CD14-positive monocyte (primary cell): ENCODE data around the gene PHC3. TPM values are rescaled to one million over a fixed set of nuclear protein-coding genes. Genes with fewer than 3 reads are reported as not detected.

ENCODE experiments used
- DNase-seq, 3 donors: peaks; one replicate each; pipeline ENCODE4 v3.0.0-alpha.2; 2011 to 2022
- H2AFZ ChIP-seq: 2 replicates; pipeline ENCODE4 v1.6.0; 2012; ENCODE audit warnings: mild to moderate bottlenecking, low read depth, low read length, inconsistent platforms; ENCODE audit not compliant: insufficient read depth, poor library complexity, severe bottlenecking
- H3K27ac ChIP-seq, 2 donors: 1 replicate in 1 of 2; 2 replicates in 1 of 2; pipeline ENCODE4 v1.5.1; 2012 to 2013; ENCODE audit warnings: low read length in 2 of 2, control low read depth in 1 of 2, inconsistent platforms in 1 of 2, low read depth in 1 of 2, mild to moderate bottlenecking in 1 of 2
- H3K27me3 ChIP-seq, 2 donors: one replicate each; pipeline versions ENCODE4 v1.6.0 to v1.6.1; 2011 to 2013; ENCODE audit warnings: low read length in 2 of 2; ENCODE audit not compliant: control insufficient read depth in 2 of 2, insufficient read depth in 2 of 2
- H3K36me3 ChIP-seq, 2 donors: replicated peaks in 1 of 2; 1 replicate in 1 of 2; 2 replicates in 1 of 2; pipeline versions ENCODE4 v1.5.1 to v1.6.1; 2012 to 2013; ENCODE audit warnings: low read length in 2 of 2, control low read depth in 1 of 2, inconsistent platforms in 1 of 2, mild to moderate bottlenecking in 1 of 2; ENCODE audit not compliant: insufficient read depth in 2 of 2, control insufficient read depth in 1 of 2
- H3K4me1 ChIP-seq, 2 donors: 1 replicate in 1 of 2; 2 replicates in 1 of 2; pipeline versions ENCODE4 v1.5.1 to v1.6.1; 2012 to 2013; ENCODE audit warnings: low read length in 2 of 2, control low read depth in 1 of 2, inconsistent platforms in 1 of 2, mild to moderate bottlenecking in 1 of 2, moderate library complexity in 1 of 2; ENCODE audit not compliant: insufficient read depth in 2 of 2, control insufficient read depth in 1 of 2
- H3K4me2 ChIP-seq: replicated peaks from 2 replicates; pipeline ENCODE3; 2012; ENCODE audit warnings: low read length, moderate library complexity, mild to moderate bottlenecking; ENCODE audit not compliant: poor library complexity, severe bottlenecking; ENCODE audit errors: extremely low read depth
- H3K4me3 ChIP-seq, 3 experiments: fragments of 200-600 bp in 1 of 3; sonication (generic) in 1 of 3; replicated peaks in 1 of 3; 1 replicate in 2 of 3; 2 replicates in 1 of 3; pipeline ENCODE4 v1.5.1; 2011 to 2013; ENCODE audit warnings: low read length in 3 of 3, mild to moderate bottlenecking in 3 of 3, control low read depth in 2 of 3, low read depth in 2 of 3, inconsistent platforms in 1 of 3, moderate library complexity in 1 of 3
- H3K79me2 ChIP-seq: 2 replicates; pipeline ENCODE4 v1.6.0; 2012; ENCODE audit warnings: mild to moderate bottlenecking, control low read depth, inconsistent platforms, low read length, moderate library complexity; ENCODE audit not compliant: insufficient read depth
- H3K9ac ChIP-seq: 2 replicates; pipeline ENCODE4 v1.6.0; 2017; ENCODE audit warnings: low read length, mild to moderate bottlenecking; ENCODE audit not compliant: insufficient read depth, poor library complexity, severe bottlenecking
- H3K9me3 ChIP-seq, 2 donors: replicated peaks in 1 of 2; 1 replicate in 1 of 2; 2 replicates in 1 of 2; pipeline versions ENCODE4 v1.5.1 to v1.6.1; 2012 to 2013; ENCODE audit warnings: low read length in 2 of 2, control low read depth in 1 of 2; ENCODE audit not compliant: control insufficient read depth in 1 of 2, insufficient read depth in 1 of 2
- H4K20me1 ChIP-seq: 2 replicates; pipeline ENCODE4 v1.6.0; 2012; ENCODE audit warnings: mild to moderate bottlenecking, low read length, control low read depth, moderate library complexity; ENCODE audit not compliant: insufficient read depth
- H3K27ac Mint-ChIP-seq, 7 donors: one replicate each; pipeline ENCODE4 v1.8.0; 2020; ENCODE audit warnings: mild to moderate bottlenecking in 7 of 7, mixed read lengths in 7 of 7, moderate library complexity in 6 of 7, inconsistent platforms in 2 of 7
- H3K27me3 Mint-ChIP-seq, 3 donors: one replicate each; pipeline ENCODE4 v1.8.0; 2021 to 2022; ENCODE audit warnings: low read depth in 3 of 3, mild to moderate bottlenecking in 3 of 3, mixed read lengths in 3 of 3, moderate library complexity in 3 of 3, inconsistent platforms in 1 of 3
- H3K36me3 Mint-ChIP-seq, 2 donors: one replicate each; pipeline ENCODE4 v1.8.0; 2020; ENCODE audit warnings: mixed read lengths in 2 of 2, inconsistent platforms in 1 of 2, mild to moderate bottlenecking in 1 of 2
- H3K4me1 Mint-ChIP-seq: one replicate; pipeline ENCODE4 v1.8.0; 2020; ENCODE audit warnings: mild to moderate bottlenecking, mixed read lengths
- H3K4me3 Mint-ChIP-seq, 2 donors: one replicate each; pipeline ENCODE4 v1.8.0; 2020; ENCODE audit warnings: mild to moderate bottlenecking in 2 of 2, mixed read lengths in 2 of 2, moderate library complexity in 1 of 2
- H3K9me3 Mint-ChIP-seq, 7 donors: one replicate each; pipeline ENCODE4 v1.8.0; 2020 to 2022; ENCODE audit warnings: mixed read lengths in 7 of 7, mild to moderate bottlenecking in 6 of 7, moderate library complexity in 6 of 7, inconsistent platforms in 2 of 7
- WGBS: methylation state at CpG from one replicate; pipeline ENCODE4 v1.1.5; 2013; ENCODE audit warnings: missing lambda C conversion rate; ENCODE audit not compliant: insufficient coverage; 5-methylcytosine and 5-hydroxymethylcytosine counted together
- intact Hi-C, 2 donors: fragments of 100-400 bp; cut with micrococcal nuclease; formaldehyde crosslinking; loops; one replicate each; pipeline versions ENCODE4 v1.15.0 to v1.15.1; 2023
- polyA plus RNA-seq, 3 donors: library from polyadenylated mRNA; depleted of rRNA in 1 of 3; unstranded in 2 of 3; stranded (reverse) in 1 of 3; fragments of 300-500 nt in 2 of 3; fragments of >200 nt in 1 of 3; fragmentation: Illumina TruSeq in 2 of 3; gene quantifications; 1 replicate in 2 of 3; 2 replicates in 1 of 3; pipeline ENCODE4 v1.2.3, GENCODE V29; 2012 to 2021
- TF ChIP-seq, protein P1 (sequence below): fragments of 200-600 bp; IDR thresholded peaks from one replicate; pipeline ENCODE4 v1.8.0; 2022; ENCODE audit warnings: antibody characterized with exemption, mild to moderate bottlenecking

The PHC3 gene
- polyA plus RNA-seq, 3 donors = 7.5 to 26.1 (median 12.6) TPM

DNA sequence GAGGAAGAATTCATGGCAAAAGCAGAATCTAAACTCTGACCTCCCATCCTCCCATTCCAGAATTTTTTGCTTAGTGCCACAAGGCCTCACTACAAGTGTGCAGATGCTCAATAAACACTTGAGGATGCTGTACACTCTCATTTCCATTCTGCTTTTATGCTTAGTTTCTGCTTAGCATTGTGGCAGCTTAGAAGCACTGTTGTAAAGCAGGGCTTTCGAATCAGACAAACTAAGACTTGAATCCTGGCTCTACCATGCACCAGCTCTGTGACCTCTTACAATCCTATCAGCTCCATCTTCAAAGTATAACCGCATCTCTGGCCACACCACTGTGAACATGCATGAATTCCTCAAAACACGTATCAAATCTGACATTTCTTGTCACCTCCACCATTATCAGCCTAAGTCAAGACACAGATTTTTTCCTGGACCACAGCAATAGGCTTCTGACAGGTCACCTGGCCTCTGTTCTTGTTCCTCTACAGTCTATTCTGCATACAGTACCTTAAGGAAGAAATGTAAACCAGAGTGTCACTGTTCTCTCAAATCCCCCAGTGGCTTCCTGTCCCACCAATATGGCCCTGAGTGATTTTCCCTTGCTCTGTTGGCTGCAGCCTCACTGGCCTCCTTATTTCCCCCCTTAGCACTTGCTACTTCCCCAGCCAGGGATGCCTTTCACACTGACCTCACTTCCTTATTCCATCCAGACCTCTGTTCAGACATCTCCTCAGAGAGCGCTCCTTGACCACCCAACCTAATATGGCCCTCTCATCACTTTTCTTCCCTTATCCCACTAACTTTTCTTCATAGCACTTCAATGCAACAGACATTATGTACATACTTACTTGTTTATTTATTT lies 8.1 kb upstream of the PHC3 start:
- Mint-ChIP-seq H3K27me3 (peaks cover 0 to 8% (median 2%) of the 10 kb centered on the region in 3 donors), H3K27ac (peak overlapping the region in 1 of 7 donors; percentile 21), H3K4me3 (no peak overlapping the region), H3K9me3 (peaks cover 0 to 5% (median 0%) of the 10 kb centered on the region in 7 donors), H3K4me1 (peaks cover 16% of the 10 kb centered on the region), H3K36me3 (no peaks in the 10 kb centered on the region)
- Histone ChIP-seq H3K9ac (no peak overlapping the region), H3K4me2 (no peak overlapping the region), H3K27ac (no peak overlapping the region), H2AFZ (peak overlapping the region; percentile 36), H4K20me1 (no peaks in the 10 kb centered on the region), H3K4me1 (peaks cover 3 to 12% of the 10 kb centered on the region in 2 donors), H3K27me3 (no peaks in the 10 kb centered on the region), H3K9me3 (no peaks in the 10 kb centered on the region), H3K36me3 (no peaks in the 10 kb centered on the region), H3K79me2 (no peaks in the 10 kb centered on the region), H3K4me3 (no peak overlapping the region)
- DNase-seq = peak in 2 of 3 donors; percentile 27 to 33
- 86% methylated on average over 4 of the region's 4 CpGs for WGBS
- TF ChIP-seq, protein P1, sequence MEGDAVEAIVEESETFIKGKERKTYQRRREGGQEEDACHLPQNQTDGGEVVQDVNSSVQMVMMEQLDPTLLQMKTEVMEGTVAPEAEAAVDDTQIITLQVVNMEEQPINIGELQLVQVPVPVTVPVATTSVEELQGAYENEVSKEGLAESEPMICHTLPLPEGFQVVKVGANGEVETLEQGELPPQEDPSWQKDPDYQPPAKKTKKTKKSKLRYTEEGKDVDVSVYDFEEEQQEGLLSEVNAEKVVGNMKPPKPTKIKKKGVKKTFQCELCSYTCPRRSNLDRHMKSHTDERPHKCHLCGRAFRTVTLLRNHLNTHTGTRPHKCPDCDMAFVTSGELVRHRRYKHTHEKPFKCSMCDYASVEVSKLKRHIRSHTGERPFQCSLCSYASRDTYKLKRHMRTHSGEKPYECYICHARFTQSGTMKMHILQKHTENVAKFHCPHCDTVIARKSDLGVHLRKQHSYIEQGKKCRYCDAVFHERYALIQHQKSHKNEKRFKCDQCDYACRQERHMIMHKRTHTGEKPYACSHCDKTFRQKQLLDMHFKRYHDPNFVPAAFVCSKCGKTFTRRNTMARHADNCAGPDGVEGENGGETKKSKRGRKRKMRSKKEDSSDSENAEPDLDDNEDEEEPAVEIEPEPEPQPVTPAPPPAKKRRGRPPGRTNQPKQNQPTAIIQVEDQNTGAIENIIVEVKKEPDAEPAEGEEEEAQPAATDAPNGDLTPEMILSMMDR = peak; percentile 37
- intact Hi-C loops = loop anchor here in 1 of 2 donors (10.0 kb wide), 1 partner anchor 175 kb away; no protein-coding TSS in a partner anchor

DNA sequence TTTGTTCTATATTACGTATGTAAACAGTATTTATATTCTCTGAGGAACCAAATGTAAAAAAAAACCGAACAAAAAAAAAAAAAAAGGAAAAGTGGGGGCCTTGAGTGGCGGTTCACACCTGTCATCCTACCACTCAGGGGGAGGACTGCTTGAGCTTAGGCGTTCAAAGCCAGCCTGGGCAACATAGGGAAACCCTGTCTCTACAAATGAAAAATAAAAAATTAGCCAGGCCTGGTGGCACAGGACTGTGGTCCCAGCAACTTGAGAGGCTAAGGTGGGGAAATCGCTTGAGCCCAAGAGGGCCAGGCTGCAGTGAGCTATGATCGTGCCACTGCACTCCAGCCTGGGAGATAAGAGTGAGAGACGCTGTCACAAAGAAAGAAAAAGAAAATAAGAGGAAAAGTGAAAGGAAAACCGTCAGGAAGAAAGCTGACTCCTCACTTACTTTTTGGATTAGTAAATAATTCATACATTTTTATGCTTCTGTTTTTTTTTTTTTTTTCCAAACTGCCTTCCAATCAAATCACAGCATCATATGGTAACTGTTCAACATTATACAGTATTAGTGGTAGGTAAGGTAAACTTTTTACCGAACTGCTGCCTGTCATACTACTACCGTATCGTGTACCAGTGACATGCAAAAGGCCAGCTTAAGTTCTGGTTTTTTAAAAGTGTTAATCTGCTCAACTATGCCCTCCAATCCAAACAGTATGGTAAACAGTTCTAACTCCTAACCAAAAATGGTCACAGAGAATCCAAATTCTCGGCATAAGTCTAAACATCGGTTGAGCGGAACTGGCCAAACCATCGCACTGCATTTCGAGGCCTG lies 1.2 kb downstream of the PHC3 start:
- intact Hi-C loops = loop anchor here in 1 of 2 donors (10.0 kb wide), 1 partner anchor 185 kb away; no protein-coding TSS in a partner anchor
- TF ChIP-seq, protein P1 = no peak
- H3K36me3 ChIP-seq = peaks cover 30 to 34% of the 10 kb centered on the region in 2 donors
- H3K4me1 ChIP-seq = peaks cover 18 to 24% of the 10 kb centered on the region in 2 donors
- no peaks in the 10 kb centered on the region for H3K27me3 ChIP-seq
- H3K4me2 ChIP-seq = peak overlapping the region; percentile 77
- Mint-ChIP-seq H3K4me1 (peaks cover 23% of the 10 kb centered on the region), H3K27ac (peak overlapping the region; percentile 95 to 100 (median 99)), H3K9me3 (no peaks in the 10 kb centered on the region), H3K27me3 (peaks cover 0 to 1% (median 0%) of the 10 kb centered on the region in 3 donors), H3K36me3 (peaks cover 26 to 30% of the 10 kb centered on the region in 2 donors), H3K4me3 (peak overlapping the region; percentile 93 to 97)
- DNase-seq = peak in 2 of 3 donors; percentile 14 to 16
- no peaks in the 10 kb centered on the region for H3K9me3 ChIP-seq
- H3K9ac ChIP-seq = peak overlapping the region; percentile 98
- peaks cover 13% of the 10 kb centered on the region for H4K20me1 ChIP-seq
- H3K4me3 ChIP-seq = peak overlapping the region; percentile 60 to 84 (median 80)
- H2AFZ ChIP-seq = peak overlapping the region; percentile 91
- whole genome bisulfite sequencing = 24% methylated on average over 6 of the region's 16 CpGs
- peaks cover 64% of the 10 kb centered on the region for H3K79me2 ChIP-seq
- H3K27ac ChIP-seq = peak overlapping the region; percentile 90 to 98
